Activated T-cell treated with anti-CD3 and anti-CD28 coated beads for 4 hours (primary cell): ENCODE results near the gene CAPS.
A peak's percentile ranks its signal among the peaks of the same experiment; 100 is the strongest.

Experiments
- DNase-seq: peaks from one replicate; pipeline ENCODE4 v3.0.0-alpha.2; 2020

Gene CAPS

GRCh38 chr19:5892772-5893275 lies 21.2 kb upstream of the CAPS start:
- no peak for DNase-seq

GRCh38 chr19:5893296-5893903 lies 20.7 kb upstream of the CAPS start:
- no peak for DNase-seq

DNA sequence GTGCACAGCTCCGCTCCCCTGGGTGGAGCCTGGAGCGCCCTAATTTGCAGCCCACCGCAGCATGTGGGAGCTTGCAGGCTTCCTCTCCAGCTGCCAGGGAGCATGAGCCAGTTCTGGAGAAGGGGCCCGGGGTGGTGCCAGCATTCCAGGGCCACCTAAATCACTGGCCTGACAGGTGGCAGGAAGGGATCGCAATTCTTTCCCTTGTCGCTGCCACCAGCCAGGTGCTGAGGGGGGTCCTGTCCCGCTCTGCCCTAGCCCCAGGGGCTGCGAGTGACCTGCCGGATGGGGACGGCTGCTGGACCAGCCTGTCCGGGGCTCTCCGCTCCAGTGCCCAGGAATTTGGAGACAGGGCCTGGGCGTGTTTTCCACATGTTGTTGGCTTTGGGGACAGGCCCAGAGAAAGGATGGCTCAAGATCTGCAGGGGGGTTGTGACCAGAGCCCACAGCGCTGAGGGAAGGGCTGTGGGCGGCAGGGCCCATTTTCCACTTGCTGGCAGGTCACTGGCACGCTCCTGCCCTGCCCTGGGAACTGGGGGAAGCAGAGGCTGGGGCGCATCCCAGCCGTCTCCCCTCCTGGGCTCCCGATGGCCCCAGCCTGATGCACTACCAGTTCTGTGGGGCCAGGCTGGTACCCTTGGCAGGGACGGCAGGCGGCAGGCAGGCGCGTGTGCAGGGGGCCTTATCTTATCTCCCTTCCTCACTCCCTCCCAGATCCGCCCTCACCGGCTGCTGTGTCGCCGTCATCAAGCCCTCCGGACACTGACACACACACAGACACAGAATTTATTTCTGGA lies 19.9 kb upstream of the CAPS start:
- no peak for DNase-seq

GRCh38 chr19:5894704-5895349 lies 19.2 kb upstream of the CAPS start:
- no peak for DNase-seq

DNA sequence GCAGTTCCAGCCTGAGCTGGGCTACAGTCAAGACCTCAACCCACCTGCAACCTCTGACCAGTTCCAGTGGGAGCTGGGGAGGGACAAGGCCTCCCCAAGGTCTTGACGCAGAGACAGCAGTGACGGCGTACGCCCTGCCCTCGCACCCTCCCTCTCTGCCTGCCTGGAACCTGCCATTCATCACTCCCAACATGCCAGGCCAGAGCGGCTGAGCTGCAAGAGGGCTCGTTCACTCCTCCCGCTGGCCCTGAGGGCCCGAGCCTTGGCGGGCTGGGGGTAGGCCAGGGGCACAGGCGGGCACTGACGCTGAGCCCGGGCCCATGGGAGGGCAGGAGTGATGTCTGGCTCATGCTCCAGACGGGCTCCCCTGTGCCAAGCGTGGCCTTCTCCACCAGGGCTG lies 18.6 kb upstream of the CAPS start:
- no peak for DNase-seq

DNA sequence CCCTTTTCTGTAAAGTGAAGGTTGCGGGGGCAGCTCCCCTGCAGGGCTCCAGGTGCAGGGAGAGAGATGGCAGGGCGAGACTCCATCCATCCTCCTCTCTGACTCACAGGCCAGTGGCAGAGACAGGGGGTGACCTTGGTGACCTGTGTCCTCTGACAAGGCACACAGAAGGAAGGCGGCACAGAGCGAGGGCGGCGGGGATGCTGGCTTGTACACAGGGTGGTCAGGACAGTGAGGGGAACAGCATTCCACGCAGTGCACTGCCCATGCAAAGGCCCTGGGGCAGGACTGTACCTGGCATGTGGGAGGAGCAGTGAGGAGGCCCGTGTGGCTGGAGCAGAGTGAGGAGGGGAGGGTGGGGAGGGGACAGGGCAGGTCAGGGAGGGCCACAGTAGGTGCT lies 18.2 kb upstream of the CAPS start:
- DNase-seq, result no peak

- DNase-seq, result no peak
These were observed 17.5 kb upstream of the CAPS start for GRCh38 chr19:5896365-5897076.

DNA sequence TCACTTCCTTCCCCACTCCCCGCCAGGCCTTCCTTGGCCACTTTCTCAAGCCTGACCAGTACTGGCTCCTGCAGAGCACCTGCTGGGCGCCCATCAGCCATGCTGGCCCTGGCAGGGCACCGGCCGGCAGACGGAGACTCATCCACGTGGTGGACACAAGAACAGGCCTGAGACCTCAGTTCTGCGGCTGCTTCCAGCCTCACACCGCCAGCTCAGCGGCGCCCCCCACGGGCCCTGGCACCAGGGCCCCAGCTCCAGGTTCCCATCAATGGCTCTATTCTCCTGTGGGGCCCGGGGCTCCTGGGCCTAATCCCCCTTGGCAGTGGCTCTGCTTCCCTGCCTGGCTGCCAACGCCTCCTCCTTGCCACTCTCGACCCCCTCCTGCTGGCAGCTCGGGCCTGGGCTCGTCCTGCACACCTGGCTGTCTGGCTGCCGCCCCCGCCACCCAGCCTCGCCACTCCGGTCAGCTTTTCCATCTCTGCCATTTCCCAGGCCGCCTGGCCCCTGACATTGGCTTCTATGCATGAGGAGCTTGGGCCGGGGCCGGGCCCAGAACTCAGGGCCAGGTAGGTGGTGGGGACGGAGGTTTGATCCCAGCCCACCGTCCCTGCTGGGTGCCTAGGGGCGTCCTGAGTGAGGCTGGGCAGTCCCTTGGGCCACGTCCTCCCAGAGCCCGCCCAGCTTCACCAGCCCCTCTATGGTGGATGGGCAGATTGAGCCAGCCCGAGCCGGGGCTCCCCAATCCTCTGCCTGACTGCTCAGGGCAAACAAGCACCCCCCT lies 16.7 kb upstream of the CAPS start:
- DNase-seq, result no peak

- no peak for DNase-seq
These were observed 14.1 kb upstream of the CAPS start for GRCh38 chr19:5899728-5900526.

GRCh38 chr19:5900976-5901375 lies 13.1 kb upstream of the CAPS start:
- DNase-seq, result no peak

- peak; percentile 14 for DNase-seq
These were observed 10.9 kb upstream of the CAPS start for GRCh38 chr19:5903056-5903623.

GRCh38 chr19:5903624-5904351 lies 10.3 kb upstream of the CAPS start, which contains the start of gene NDUFA11:
Gene NDUFA11, minus strand, starts transcription at chr19:5903790. Its CDS starts 82 bp downstream, at chr19:5903708.
- DNase-seq, result peak; percentile 96

DNA sequence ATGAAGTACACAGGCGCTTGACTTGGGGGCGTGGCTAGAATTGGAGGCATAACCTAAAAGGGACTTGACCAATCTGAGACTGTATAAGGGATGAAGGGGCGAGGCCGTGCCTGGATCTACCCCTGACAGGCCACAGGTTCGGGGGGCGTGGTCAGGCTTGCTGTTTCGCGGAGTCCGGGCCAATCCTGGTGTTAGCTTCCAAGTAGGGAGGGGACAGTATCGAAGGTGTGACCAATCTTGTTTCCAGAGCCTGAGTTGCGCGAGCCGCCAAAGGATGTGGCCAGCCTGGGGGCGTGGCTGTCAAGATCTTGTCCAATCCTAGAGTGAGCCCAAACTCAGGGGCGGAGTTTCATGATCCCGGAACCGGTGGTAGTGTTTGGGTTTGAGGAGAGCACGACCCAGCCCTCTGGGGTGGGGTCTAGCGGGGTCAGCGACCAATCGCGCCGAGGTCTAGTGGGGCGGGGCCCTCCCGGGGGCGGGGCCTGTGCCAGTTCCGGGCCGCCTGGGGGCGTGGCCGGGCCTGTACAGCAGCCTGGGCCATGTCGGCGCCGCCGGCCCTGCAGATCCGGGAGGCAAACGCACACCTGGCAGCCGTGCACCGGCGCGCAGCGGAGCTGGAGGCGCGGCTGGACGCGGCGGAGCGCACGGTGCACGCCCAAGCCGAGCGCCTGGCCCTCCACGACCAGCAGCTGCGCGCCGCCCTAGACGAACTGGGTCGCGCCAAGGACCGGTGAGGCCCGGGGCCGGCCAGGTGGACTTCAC lies 9.5 kb upstream of the CAPS start, which contains the start of gene VMAC:
VMAC (plus strand) TSS at position 521 of the 762 bp plus-strand sequence; CDS start at position 540, 19 bp downstream.
- peak; percentile 100 for DNase-seq

DNA sequence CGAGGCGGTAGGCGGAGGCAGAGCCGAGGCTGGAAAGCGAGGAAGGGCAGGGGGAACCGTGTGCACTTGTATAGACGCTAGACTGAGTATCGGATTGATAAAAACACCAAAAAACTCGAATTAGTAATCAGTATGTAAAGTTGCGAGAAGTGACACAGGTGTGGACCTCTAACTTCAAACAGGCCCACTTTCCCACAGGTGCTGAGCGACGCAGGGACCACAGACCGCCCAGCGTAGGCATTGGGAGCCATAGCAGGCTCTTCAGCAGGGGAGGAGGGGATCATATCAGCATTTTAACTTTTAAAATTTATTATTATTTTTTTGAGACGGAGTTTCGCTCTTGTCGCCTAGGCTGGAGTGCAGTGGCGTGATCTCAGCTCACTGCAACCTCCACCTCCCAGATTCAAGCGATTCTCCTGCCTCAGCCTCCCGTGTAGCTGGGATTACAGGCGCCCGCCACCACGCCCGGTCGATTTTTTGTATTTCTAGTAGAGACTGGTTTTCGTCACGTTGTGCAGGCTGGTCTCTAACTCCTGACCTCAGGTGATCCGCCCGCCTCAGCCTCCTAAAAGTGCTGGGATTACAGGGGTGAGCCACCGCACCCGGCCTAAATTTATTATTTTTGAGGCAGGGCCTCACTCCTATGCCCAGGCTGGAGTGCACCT lies 8.8 kb upstream of the CAPS start:
- no peak for DNase-seq

- DNase-seq, result peak; percentile 14
These were observed 6.8 kb upstream of the CAPS start for GRCh38 chr19:5907241-5907640.

- no peak for DNase-seq
These were observed 5.1 kb upstream of the CAPS start for GRCh38 chr19:5908773-5909442.

DNA sequence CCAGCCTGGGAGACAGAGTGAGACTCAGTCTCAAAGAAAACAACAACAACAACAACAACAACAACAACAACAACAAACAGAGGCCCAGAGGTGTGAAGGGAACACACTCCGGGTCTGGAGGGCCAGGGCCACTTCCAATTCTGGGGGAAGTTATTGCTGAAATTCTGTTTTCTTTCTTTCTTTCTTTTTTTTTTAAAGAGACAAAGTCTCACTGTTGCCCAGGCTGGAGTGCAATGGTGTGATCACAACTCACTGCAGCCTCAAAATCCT lies 3.5 kb upstream of the CAPS start:
- DNase-seq, result no peak

- no peak for DNase-seq
These were observed 2.7 kb upstream of the CAPS start for GRCh38 chr19:5911366-5911765.

GRCh38 chr19:5914358-5914774 lies 312 bp downstream of the CAPS start:
- no peak for DNase-seq
